GM19328 (cell line): ENCODE results near the gene PSMD4.
"Not testable (repeated sequence)": the region's sequence is repeated elsewhere in the genome, so short reads cannot be mapped to it uniquely, and the experiment has no call there.

Source experiments
- ATAC-seq: cut with Tn5 transposase; IDR thresholded peaks from one replicate; pipeline ENCODE4 v1.9.1; 2021; ENCODE audit warnings: mild to moderate bottlenecking, moderate library complexity; ENCODE audit not compliant: unreplicated experiment

The PSMD4 gene

GRCh38 chr1:151267760-151268159, 13.2 kb downstream of the PSMD4 start:
- no peak for ATAC-seq

DNA sequence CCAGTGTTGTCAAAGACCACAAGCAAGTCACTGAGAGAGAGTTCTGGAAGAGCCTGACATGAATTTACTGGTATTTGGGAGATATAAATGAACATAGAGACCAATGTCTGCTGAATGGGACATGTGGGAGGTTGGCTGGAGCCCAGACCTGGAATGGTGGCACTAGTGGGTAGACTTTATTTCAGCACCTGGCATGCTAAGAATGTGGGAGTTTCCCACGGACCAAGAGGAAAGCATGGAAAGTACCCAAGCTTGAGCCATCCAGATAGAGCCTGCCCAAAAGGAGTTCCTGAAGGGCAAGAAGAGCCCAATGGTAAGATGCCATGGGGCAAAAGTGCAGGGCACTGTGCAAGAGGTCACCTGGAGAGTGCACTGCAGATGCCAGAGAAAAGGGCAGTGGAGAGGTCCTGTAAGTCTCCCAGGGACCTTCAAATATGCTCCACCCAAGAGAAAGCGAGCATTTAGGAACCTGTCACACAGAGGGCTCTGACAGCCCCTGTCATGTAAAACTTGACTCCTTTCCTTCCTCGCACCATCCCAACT, 19.5 kb downstream of the PSMD4 start:
- ATAC-seq, result no peak

DNA sequence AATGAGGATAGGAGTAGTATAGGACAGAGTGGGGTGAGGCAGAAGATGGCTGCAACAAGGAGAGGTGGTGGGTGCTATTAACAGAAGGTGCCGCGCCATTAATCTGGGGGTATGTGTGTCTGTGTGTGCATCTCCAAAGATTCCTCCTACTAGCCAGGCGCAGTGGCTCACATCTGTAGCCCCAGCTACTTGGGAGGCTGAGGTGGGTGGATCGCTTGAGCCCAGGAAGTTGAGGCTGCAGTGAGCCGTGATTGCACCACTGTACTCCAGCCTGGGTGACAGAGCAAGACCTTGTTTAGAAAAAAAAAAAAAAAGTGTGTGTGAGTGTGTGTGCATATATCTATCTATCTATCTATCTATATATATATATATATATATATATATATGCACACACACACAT, 20.8 kb downstream of the PSMD4 start:
- ATAC-seq, result not testable (repeated sequence)

DNA sequence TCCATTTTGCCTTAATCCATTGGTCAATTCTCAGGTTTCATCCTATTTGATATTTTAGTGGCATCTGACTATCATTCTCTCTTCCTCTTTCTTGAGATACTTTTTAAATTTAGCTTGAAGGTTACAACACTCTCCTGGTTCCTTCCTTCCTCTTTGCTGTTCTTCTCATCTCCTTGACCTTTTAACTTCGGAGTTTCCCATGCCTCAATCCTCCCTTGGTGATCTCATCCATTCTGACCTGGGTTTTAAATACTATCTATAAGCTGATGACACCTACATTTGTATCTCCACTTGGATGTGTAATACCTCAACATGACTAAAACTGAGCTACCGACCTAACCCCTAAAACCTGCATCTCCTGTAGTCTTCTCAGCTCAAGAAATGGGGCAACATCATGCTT, 22.7 kb downstream of the PSMD4 start:
- ATAC-seq, result no peak

DNA sequence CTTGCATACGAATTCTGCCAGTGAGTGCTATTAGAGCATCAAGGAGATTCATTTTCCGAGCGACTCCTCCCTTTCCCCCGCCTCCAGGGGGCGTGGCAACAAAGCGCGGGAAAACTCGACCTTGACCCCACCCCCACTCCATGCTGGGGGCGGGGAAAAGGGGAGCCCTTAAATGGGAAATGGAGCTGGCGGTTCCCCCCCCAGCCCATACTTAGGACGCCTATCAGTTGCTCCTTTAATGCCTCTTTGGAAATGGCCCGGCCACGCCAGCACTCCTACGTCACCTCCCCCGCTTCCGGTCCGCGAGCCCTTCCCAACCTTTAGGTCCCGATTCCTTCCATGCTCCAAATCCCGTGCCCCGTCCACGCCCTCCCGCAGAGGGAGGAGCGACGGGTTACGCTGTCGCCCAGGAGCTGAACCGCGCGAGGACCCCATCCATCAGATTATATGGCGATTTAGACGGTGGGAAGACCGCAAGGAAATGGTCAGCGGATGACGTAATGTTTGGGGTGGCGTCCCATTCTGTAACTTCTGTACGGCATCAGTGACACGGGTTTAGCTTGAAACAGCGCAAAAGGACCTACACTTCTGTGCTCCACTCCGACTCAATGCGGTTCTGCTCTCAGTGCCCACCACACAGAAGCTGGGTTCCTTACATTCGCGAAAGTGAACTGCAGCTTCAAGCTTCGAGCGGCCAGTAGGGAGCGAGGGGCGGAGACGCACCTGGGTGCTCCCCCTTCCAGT, 26.9 kb downstream of the PSMD4 start:
- ATAC-seq, result peak; percentile 34

DNA sequence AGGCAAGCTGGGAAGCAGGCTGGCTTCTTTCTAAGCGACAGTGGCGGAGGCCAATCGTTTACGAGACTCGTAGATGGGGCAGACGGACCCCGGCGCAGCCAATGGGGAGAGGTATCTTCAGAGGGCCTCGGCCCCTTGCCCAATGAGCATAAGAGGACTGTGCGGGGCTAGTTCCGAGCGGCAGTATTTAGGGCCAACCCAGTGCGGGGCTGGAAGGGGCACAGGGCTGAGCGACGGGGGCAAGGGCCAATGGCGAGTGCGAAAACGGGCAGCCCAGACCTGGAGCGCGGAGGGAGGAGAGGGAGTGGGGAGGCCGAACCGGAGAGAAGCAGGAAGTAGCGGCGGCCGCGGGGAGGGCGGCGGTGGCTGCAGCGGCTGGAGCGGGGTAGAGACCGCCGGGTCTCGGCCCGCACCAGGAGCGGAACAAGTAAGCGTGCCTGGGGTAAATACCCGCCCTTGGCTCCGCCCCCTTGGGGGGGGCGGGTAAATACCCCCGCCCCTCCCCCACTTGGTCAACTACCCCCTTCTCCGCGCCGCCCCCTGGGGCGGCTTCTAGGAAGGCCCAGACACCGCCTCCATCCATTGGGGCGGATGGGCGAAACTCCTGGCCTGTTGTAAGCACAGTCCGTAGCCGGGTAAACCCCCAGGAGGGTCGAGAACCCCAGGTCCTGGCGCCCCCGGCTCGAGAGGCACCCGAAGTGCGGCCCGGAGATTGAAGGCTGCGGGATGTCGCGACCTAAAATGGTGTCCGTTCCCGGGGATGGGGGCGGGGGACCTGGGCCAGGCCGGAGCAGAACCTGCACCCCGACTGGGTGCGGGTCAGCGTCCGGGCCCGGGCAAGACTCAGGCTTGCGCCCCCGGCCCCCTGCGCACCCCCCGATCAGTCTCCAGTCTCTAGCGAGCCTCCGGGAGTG, 27.7 kb downstream of the PSMD4 start, which contains the start of gene ZNF687:
Gene ZNF687, plus strand, starts transcription at position 331 of the 914 bp plus-strand sequence. CDS start 3,993 bp downstream, outside the sequence.
- peak; percentile 84 for ATAC-seq

- no peak for ATAC-seq
Observed at GRCh38 chr1:151282883-151283725, 28.6 kb downstream of the PSMD4 start.

DNA sequence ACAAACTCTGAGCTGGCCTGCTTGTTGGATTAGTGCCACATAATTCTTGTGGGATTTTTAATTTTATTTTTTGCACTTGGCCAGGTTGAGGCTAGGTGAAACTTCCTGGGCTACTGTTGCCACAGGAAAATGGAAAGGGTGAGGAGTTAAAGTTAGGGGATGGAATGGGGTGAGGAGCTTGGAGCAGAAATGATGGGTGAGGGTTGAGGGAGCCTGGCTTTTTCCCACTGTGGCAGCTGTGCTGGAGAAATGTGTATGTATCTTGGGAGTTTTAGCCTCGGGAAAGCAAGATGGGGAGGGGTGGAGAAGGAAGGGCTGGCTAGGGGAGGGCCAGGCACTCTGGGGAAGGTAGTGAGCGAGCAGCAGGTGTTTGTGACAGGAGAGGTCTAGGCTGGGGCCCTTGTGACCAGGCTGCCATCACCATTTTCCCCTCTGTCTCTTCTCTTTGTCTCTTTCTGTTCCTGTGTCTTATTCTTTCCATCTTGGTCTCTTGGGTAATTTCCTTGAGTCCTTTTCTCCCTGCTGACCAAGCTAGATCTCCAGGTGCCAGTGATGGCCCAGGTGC, 29.6 kb downstream of the PSMD4 start:
- ATAC-seq, result no peak

- no peak for ATAC-seq
Observed at GRCh38 chr1:151286619-151287340, 32.2 kb downstream of the PSMD4 start.

DNA sequence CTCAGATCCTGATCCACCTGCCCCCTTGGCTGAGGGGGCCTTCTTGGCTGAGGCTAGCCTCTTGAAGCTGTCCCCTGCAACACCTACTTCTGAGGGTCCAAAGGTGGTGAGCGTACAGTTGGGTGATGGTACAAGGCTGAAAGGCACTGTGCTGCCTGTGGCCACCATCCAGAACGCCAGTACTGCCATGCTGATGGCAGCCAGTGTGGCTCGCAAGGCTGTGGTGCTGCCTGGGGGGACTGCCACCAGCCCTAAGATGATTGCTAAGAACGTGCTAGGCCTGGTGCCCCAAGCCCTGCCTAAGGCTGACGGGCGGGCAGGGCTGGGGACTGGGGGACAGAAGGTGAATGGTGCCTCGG, 32.8 kb downstream of the PSMD4 start:
- ATAC-seq, result no peak

DNA sequence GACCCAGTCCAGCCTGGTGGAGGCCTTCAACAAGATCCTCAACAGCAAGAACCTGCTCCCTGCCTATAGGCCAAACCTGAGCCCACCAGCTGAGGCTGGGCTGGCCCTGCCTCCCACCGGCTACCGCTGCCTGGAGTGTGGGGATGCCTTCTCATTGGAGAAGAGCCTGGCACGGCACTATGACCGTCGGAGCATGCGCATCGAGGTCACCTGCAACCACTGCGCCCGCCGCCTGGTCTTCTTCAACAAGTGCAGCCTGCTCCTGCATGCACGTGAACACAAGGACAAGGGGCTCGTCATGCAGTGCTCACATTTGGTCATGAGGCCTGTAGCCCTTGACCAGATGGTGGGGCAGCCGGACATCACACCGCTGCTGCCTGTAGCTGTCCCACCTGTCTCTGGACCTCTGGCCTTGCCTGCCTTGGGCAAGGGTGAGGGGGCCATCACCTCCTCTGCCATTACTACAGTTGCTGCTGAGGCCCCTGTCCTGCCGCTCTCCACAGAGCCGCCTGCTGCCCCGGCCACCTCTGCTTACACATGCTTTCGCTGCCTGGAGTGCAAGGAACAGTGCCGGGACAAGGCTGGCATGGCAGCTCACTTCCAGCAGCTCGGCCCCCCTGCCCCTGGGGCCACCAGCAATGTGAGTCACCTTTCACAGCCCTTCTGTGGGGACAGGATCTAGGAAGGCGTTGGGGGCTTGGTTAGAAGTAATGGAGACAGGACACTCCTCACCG, 33.4 kb downstream of the PSMD4 start:
- no peak for ATAC-seq

DNA sequence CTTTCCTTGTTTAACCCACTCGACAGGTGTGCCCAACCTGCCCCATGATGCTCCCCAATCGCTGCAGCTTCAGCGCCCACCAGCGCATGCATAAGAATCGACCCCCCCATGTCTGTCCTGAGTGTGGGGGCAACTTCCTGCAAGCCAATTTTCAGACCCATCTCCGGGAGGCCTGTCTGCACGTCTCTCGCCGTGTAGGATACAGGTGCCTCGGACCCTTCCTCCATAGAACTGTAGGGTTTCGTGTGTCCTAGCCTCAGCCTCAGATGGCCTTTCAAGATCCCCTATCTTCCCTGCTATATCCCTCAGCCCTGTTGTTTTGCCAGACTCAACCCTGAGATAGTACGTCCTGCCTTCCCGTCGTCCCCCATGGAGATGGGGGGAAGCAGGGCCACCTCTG, 34.0 kb downstream of the PSMD4 start:
- no peak for ATAC-seq

GRCh38 chr1:151289080-151289935, 34.8 kb downstream of the PSMD4 start:
- ATAC-seq, result no peak

- ATAC-seq, result no peak
Observed at GRCh38 chr1:151289991-151290708, 35.6 kb downstream of the PSMD4 start.

GRCh38 chr1:151290709-151291303, 36.3 kb downstream of the PSMD4 start:
- no peak for ATAC-seq

DNA sequence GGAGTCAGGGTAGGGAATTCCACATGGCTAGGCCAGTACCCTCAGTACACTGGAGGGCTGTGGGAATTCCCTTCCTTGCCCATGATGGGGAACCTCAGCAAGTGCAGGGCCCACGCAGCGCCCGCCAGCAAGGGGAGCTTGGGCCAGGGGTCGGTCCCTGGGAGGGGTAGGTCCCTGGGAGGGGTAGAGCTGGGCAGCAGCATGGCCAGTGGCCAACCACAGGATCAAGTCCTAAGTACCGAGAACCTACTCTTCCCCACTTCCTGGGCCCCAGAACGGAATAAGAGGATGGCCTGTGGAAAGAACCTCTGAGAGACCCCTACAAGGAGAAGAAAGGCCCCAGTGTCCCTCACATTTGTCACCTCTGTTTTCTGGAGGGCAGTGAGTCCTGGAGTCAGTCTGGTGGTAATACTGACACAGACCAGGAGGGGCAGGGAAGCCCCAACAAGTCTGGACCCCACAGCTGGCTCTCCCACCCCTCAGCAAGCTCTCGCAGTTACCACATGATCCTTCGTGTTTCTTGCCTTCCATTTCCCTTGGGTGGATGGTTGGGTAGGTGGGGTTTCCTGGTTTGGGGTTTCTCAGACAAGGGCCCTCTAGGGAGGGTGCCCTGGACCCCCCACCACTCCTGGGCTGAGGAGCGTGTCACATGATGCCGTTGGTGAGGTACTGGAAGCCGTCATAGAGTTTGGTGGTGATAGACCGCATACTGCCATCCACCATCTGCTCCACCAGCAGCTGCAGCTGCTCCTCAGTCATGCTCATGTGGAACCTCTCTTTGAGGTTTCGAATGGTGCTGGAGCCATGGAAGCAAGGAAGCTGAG, 37.9 kb downstream of the PSMD4 start:
- no peak for ATAC-seq
